ENCODE results near the gene SOD3.

SOD3 gene

GRCh38 chr4:24846716-24847115, 51.3 kb downstream of the SOD3 start:
- DNase-seq = no peak

DNA sequence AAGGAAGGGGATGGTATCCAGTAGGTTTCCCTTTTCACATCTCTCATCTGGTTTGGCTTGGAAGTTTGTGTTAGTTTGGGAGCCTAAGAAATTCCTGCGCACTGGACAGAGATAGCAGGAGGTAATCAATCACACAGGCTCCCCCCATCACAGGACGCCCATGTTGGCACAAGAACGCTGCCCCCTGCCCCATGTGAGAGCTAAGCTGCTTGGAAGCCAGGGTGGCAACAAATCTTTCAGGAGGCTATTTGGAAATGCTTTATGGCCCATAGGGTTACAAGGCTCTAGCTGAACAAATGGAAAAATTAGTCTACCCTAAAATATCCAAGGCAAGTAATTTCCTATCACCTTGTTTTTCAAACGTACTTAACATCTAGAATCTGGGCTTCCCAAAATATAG, 54.0 kb downstream of the SOD3 start:
- no peak for DNase-seq

DNA sequence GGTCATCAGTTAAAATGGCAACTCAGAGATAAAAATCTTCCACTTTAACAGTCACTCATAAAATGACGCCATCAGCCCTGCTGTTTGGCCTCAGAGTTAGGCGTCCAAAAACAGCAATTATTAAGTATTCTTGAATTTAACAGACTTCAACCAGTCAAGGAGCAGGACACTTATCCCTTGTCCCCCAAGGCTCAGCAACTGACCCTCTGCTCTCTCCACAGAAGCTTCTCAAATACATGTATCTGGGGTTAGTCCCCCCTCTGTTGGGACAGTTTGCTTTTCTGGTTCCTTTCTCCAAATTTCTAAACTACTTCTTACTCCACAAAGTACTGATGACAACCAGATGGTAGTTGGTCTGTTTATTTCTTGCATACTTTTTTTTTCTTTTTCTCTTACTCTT, 54.4 kb downstream of the SOD3 start:
- DNase-seq = no peak
